SK-N-SH treated with all-trans-retinoic acid at 6 μM for 48 hours (cell line): Measurements from ENCODE around the gene DPEP1.
A peak's percentile ranks its signal among the peaks of the same experiment; 100 is the strongest.
"Not testable (repeated sequence)": the region's sequence is repeated elsewhere in the genome, so short reads cannot be mapped to it uniquely, and the experiment has no call there.

Source experiments
- ATAC-seq: fragments of 200-7000 bp; cut with Tn5 transposase; 3 replicates; pipeline ENCODE4 v1.9.1; 2020; ENCODE audit warnings: mild to moderate bottlenecking, moderate library complexity
- ARNTL ChIP-seq: fragments of 450-650 bp; formaldehyde crosslinking; IDR thresholded peaks from 2 replicates; pipeline ENCODE4 v1.5.0; 2020; ENCODE audit warnings: low read depth, mild to moderate bottlenecking, moderate library complexity, borderline replicate concordance
- BACH2 ChIP-seq: fragments of 250-450 bp; sonication (Bioruptor Pico); IDR thresholded peaks from 2 replicates; pipeline ENCODE4 v1.9.0; 2021; ENCODE audit warnings: mild to moderate bottlenecking, borderline replicate concordance
- CREB5 ChIP-seq: fragments of 250-450 bp; sonication (Bioruptor Pico); IDR thresholded peaks from 2 replicates; pipeline ENCODE4 v1.5.1; 2020; ENCODE audit warnings: low read depth, mild to moderate bottlenecking, moderate library complexity
- CSDC2 ChIP-seq: fragments of 250-450 bp; sonication (Bioruptor Pico); IDR thresholded peaks from 2 replicates; pipeline ENCODE4 v1.5.0; 2020; ENCODE audit warnings: mild to moderate bottlenecking, moderate library complexity
- GLIS3 ChIP-seq: fragments of 250-450 bp; sonication (Bioruptor Pico); IDR thresholded peaks from 2 replicates; pipeline ENCODE4 v1.5.0; 2020; ENCODE audit warnings: mild to moderate bottlenecking, moderate library complexity
- ISL1 ChIP-seq: fragments of 250-450 bp; sonication (Bioruptor Pico); IDR thresholded peaks from 2 replicates; pipeline ENCODE4 v2.1.2; 2022; ENCODE audit warnings: mild to moderate bottlenecking, moderate library complexity
- OSR1 ChIP-seq: fragments of 250-450 bp; sonication (Bioruptor Pico); IDR thresholded peaks from 2 replicates; pipeline ENCODE4 v1.8.0; 2022; ENCODE audit warnings: moderate library complexity, mild to moderate bottlenecking, inconsistent platforms
- PATZ1 ChIP-seq: fragments of 250-450 bp; sonication (Bioruptor Pico); IDR thresholded peaks from 2 replicates; pipeline ENCODE4 v1.8.0; 2020; ENCODE audit warnings: mild to moderate bottlenecking, moderate library complexity, borderline replicate concordance
- POU6F1 ChIP-seq: fragments of 250-450 bp; sonication (Bioruptor Pico); IDR thresholded peaks from 2 replicates; pipeline ENCODE4 v1.8.0; 2021; ENCODE audit warnings: low read depth, mild to moderate bottlenecking, moderate library complexity, borderline replicate concordance
- PPARA ChIP-seq: fragments of 250-450 bp; sonication (Bioruptor Pico); IDR thresholded peaks from 2 replicates; pipeline ENCODE4 v1.5.0; 2020; ENCODE audit warnings: mild to moderate bottlenecking, borderline replicate concordance
- RARB ChIP-seq: fragments of 250-450 bp; sonication (Bioruptor Pico); IDR thresholded peaks from 2 replicates; pipeline ENCODE4 v1.8.0; 2021; ENCODE audit warnings: mild to moderate bottlenecking, moderate library complexity
- SNAI2 ChIP-seq: fragments of 250-450 bp; sonication (Bioruptor Pico); IDR thresholded peaks from 2 replicates; pipeline ENCODE4 v1.5.0; 2020; ENCODE audit warnings: mild to moderate bottlenecking, moderate library complexity
- TCF4 ChIP-seq: fragments of 250-450 bp; sonication (Bioruptor Pico); IDR thresholded peaks from 2 replicates; pipeline ENCODE4 v1.8.0; 2021; ENCODE audit warnings: mild to moderate bottlenecking, moderate library complexity, borderline replicate concordance
- TOX ChIP-seq: fragments of 250-450 bp; sonication (Bioruptor Pico); IDR thresholded peaks from 2 replicates; pipeline ENCODE4 v1.8.0; 2021; ENCODE audit warnings: mild to moderate bottlenecking, moderate library complexity, borderline replicate concordance
- TSHZ2 ChIP-seq: fragments of 250-450 bp; sonication (Bioruptor Pico); IDR thresholded peaks from 2 replicates; pipeline ENCODE4 v1.5.0; 2020; ENCODE audit warnings: mild to moderate bottlenecking, moderate library complexity
- ZFP3 ChIP-seq: fragments of 250-450 bp; sonication (Bioruptor Pico); IDR thresholded peaks from 2 replicates; pipeline ENCODE4 v1.5.0; 2020; ENCODE audit warnings: mild to moderate bottlenecking, moderate library complexity
- ZFP30 ChIP-seq: fragments of 450-650 bp; formaldehyde crosslinking; IDR thresholded peaks from 2 replicates; pipeline ENCODE4 v1.5.0; 2022; ENCODE audit warnings: mild to moderate bottlenecking, moderate library complexity
- ZNF565 ChIP-seq: fragments of 450-650 bp; formaldehyde crosslinking; conservative IDR thresholded peaks from 2 replicates; pipeline ENCODE4 v1.5.0; 2020; ENCODE audit warnings: low read depth, mild to moderate bottlenecking, moderate library complexity
- ZNF70 ChIP-seq: fragments of 450-650 bp; formaldehyde crosslinking; IDR thresholded peaks from 2 replicates; pipeline ENCODE4 v1.5.0; 2020; ENCODE audit warnings: mild to moderate bottlenecking, moderate library complexity

Gene DPEP1

GRCh38 chr16:89629827-89630610, 16.6 kb downstream of the DPEP1 start:
- no peak for ATAC-seq
- TF ChIP-seq RARB (CRISPR knock-in tag) (no peak), ARNTL (no peak), GLIS3 (CRISPR knock-in tag) (no peak), OSR1 (no peak), ZNF70 (CRISPR knock-in tag) (no peak), PATZ1 (CRISPR knock-in tag) (no peak), TOX (no peak), CREB5 (CRISPR knock-in tag) (no peak), SNAI2 (no peak), ZNF565 (CRISPR knock-in tag) (no peak), BACH2 (CRISPR knock-in tag) (no peak), PPARA (no peak), ISL1 (CRISPR knock-in tag) (no peak), TCF4 (CRISPR knock-in tag) (no peak), ZFP30 (CRISPR knock-in tag) (no peak)

DNA sequence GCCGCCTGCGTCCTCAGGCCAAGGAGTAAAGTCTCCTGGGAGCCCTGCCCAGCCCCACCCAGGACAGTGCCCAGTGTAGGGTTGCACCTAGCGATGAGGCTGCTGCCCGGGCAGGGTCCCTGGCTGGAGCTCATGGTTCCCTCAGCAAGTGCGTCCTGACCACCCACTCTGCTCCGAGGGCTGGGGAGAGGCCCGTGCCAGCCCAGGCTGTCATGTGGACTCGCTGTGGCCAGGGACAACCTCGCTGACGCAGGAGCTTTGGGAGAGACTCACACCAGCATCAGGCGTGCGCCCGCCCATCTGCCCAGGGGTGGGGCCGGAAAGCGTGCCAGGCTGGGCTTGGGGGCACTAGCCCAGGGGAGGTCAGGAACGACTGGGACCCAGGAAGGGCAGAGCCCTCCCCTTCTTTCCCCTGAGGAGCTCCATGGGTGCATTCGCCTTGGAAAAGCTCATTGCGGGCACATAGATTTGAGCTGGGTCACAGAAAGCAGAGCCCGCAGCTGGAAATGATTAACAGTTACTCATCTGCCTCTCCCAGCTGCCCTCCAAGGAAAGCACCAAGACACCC, 19.7 kb downstream of the DPEP1 start:
- peak; percentile 87 for ATAC-seq
- TF ChIP-seq TCF4 (CRISPR knock-in tag) (peak; percentile 41; the same call in 1 of the 2 replicates), ZNF565 (CRISPR knock-in tag) (no peak)

- not testable (repeated sequence) for ATAC-seq
These were observed 21.3 kb downstream of the DPEP1 start for GRCh38 chr16:89634463-89635385.

GRCh38 chr16:89636663-89637062, 23.2 kb downstream of the DPEP1 start:
- TF ChIP-seq CSDC2 (CRISPR knock-in tag) (no peak), RARB (CRISPR knock-in tag) (no peak), ZNF70 (CRISPR knock-in tag) (no peak), OSR1 (no peak), POU6F1 (CRISPR knock-in tag) (no peak), ARNTL (no peak), SNAI2 (no peak), BACH2 (CRISPR knock-in tag) (no peak), TSHZ2 (CRISPR knock-in tag) (no peak), TCF4 (CRISPR knock-in tag) (no peak), ZFP3 (CRISPR knock-in tag) (no peak), CREB5 (CRISPR knock-in tag) (no peak), PATZ1 (CRISPR knock-in tag) (no peak), GLIS3 (CRISPR knock-in tag) (no peak), ISL1 (CRISPR knock-in tag) (no peak), PPARA (no peak), ZFP30 (CRISPR knock-in tag) (no peak), TOX (no peak)
- ATAC-seq: no peak
